ENCODE results near the gene PSEN1.

- TF ChIP-seq CTCF (IDR thresholded peaks at IDR 0.05; ENCODE audit: extremely low read depth in 1 of 2, insufficient read depth in 1 of 2, low read depth in 1 of 2, low read length in 2 of 2) (no peak), EZH2 (IDR thresholded peaks at IDR 0.05; ENCODE audit: borderline replicate concordance, low read depth, low read length, severe bottlenecking) (no peak), POLR2A (IDR thresholded peaks at IDR 0.05; ENCODE audit: low read depth, low read length) (no peak), FOS (IDR thresholded peaks at IDR 0.05; ENCODE audit: borderline replicate concordance, insufficient read depth, low read length) (no peak), MAX (IDR thresholded peaks at IDR 0.05; ENCODE audit: insufficient read depth, insufficient read length) (no peak)
Measured at GRCh38 chr14:73238941-73239340, 102.6 kb downstream of the PSEN1 start.

All from endothelial cell of umbilical vein (primary cell).